ENCODE data around the gene PPWD1.
A peak's percentile ranks its signal among the peaks of the same experiment; 100 is the strongest.

PPWD1 gene

DNA sequence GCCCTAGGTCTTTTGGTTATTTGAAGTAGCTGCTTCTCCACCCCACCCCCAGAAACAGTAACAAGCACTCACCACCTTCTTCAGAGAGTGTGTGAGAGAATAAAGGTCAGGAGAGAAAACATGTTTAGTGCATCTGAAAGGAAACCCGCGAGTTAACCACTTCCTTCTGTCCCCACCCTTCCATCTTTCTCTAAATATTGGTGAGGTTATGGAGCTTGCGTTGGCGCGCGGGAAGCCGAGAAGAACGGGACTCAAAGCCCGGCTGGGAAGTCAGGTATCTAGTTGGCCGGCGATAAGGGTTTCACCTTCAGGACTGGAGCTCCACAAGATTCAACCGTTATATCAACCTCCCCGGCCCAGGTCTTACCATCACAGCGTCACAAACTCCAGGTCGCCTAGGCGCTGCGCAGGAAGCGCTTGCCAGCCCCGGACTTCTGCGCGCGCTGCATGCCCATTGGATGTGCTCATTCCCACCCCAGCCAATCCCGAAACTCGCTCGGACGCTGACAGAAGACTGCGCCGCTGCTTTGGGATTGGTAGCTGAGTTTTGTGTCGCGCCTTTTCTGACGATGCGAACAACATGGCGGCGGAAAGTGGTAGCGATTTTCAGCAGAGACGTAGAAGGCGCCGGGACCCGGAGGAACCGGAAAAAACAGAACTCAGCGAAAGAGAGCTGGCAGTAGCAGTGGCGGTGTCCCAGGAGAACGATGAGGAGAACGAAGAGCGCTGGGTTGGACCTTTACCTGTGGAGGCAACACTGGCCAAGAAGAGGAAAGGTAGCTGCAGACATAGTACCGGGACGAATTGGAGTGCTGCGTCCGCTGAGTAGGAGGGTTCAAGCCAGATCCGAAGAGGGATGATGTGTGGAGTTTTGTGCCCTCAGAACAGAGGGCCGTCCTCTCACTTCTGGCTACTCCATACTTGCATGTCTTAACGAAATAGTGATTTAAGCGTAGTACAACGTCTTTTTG lies at the start of gene PPWD1, which contains the start of gene CENPK:
Gene PPWD1, plus strand, starts transcription at position 566 of the 971 bp plus-strand sequence. Its CDS starts 15 bp downstream, at position 581.
Gene CENPK, minus strand, starts transcription at position 438 of the 971 bp plus-strand sequence. CDS start 8,261 bp downstream, outside the sequence.
- peak within 1 kb of the TSS; percentile 100 for H3K4me3 ChIP-seq (ENCODE audit: low read depth, low read length)
- TF ChIP-seq, protein P1, sequence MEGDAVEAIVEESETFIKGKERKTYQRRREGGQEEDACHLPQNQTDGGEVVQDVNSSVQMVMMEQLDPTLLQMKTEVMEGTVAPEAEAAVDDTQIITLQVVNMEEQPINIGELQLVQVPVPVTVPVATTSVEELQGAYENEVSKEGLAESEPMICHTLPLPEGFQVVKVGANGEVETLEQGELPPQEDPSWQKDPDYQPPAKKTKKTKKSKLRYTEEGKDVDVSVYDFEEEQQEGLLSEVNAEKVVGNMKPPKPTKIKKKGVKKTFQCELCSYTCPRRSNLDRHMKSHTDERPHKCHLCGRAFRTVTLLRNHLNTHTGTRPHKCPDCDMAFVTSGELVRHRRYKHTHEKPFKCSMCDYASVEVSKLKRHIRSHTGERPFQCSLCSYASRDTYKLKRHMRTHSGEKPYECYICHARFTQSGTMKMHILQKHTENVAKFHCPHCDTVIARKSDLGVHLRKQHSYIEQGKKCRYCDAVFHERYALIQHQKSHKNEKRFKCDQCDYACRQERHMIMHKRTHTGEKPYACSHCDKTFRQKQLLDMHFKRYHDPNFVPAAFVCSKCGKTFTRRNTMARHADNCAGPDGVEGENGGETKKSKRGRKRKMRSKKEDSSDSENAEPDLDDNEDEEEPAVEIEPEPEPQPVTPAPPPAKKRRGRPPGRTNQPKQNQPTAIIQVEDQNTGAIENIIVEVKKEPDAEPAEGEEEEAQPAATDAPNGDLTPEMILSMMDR (IDR thresholded peaks at IDR 0.05; ENCODE audit: low read depth, low read length): no peak

DNA sequence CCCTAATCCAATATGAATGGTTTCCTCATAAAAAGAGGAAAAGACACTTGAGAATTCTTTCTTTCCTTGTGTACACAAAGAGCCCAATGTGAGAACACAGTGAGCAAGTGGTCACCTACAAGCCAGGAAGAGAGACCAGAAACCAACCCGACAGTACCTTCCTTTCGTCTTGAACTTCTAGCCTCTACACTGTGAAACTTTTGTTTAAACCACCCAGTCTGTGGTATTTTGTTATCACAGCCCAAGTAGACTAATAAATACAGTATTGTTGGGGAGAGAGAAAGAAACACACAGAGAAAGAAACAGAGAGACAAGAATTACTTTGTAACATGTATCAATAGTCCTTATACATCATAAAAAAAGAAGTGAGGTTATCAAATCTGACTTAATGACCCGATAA lies 37.4 kb upstream of the PPWD1 start:
- H3K4me3 ChIP-seq (ENCODE audit: low read depth, low read length): no peak overlapping the region
- TF ChIP-seq, protein P1 (IDR thresholded peaks at IDR 0.05; ENCODE audit: low read depth, low read length): no peak

DNA sequence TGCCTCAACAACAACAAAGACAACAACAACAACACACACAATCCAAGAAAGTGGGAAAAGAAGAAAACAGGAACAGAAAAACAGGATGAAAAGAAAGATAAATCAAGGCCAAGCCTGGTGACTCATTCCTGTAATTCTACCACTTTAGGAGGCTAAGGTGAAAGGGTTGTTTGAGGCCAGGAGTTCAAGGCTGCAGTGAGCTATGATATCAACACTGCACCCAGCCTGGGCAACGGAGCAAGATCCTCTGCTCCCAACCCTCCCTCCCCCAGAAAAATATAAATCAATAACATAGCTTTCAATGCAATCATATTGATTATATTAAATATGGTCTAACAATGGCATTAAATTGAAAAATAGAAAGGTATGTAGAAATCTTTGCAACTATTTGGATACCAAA lies 32.2 kb upstream of the PPWD1 start:
- TF ChIP-seq, protein P1 (IDR thresholded peaks at IDR 0.05; ENCODE audit: low read depth, low read length): no peak
- no peak overlapping the region for H3K4me3 ChIP-seq (ENCODE audit: low read depth, low read length)

DNA sequence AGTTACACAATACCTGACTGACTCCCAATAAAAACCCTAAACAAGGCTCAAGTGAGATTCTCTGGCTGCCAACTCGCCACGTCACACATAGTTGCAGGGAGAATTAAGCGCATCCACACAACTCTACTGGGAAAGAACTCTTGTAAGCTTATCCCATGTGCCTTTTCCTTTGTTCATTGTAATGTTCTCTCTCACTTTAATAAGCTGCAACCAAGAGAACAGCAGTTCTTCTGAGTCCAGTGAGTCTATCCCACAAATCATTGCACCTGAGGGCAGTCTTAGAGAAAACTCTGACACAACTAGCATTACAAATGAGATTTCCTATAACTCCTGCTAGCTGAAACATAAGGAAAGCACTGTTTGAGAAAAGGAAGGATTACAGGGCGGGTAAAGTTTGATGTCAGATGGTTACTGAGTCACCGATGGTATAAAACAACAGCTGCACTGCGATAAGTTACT lies 27.5 kb upstream of the PPWD1 start:
- no peak overlapping the region for H3K4me3 ChIP-seq (ENCODE audit: low read depth, low read length)
- TF ChIP-seq, protein P1 (IDR thresholded peaks at IDR 0.05; ENCODE audit: low read depth, low read length): no peak

DNA sequence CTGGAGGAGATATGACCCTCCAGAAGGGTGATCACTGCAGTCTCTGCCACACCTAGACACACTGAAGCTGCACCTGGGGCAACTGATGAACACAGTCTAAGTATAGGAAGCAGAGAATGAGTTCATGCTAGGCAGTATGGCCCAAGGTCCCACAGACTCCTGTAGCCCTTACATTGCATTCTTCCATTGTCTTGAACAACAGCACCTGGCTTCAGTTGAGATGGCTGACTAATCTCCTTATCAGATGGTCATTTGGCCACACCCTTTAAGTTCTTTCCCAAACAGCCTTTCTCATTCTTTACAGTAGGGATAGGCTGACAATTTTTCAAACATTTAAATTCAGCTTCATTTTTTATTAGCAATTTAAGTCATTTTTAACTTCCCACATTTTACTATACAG lies 23.3 kb upstream of the PPWD1 start:
- H3K4me3 ChIP-seq (ENCODE audit: low read depth, low read length): no peak overlapping the region
- TF ChIP-seq, protein P1 (IDR thresholded peaks at IDR 0.05; ENCODE audit: low read depth, low read length): no peak

DNA sequence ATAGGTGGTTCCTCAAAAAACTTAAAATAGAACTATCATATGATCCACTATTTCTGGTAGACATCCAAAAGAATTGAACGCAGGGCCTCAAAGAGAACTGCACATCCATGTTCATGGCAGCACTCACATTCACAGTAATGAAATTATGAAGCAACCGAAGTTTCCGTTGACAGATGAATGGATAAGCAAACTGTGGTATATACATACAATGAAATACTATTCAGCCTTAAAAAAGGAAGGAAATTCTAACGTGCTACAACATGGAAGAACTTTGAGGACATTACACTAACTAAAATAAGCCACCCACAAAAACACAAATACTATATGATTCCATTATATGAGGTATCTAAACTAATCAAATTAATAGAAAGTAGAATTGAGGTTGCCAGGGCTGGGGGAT lies 18.6 kb upstream of the PPWD1 start:
- TF ChIP-seq, protein P1 (IDR thresholded peaks at IDR 0.05; ENCODE audit: low read depth, low read length): no peak
- H3K4me3 ChIP-seq (ENCODE audit: low read depth, low read length): no peak overlapping the region

DNA sequence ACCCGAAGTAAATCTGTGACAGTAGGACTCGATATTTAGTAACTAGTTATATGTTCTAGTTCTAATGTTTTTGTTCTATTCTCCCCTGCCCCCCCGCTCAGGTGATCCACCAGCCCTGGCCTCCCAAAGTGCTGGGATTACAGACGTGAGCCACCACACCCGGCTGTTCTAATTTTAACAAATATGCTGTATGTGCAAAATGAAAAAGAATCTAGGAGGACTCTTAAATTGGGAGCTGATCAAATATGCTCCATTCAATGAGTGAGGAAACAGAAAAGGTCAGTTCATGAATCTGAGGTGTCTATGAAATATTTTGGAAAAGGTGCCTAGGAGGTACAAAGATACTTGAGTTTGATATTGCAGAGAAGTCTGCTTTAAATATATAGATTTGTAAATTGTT lies 17.0 kb upstream of the PPWD1 start:
- TF ChIP-seq, protein P1 (IDR thresholded peaks at IDR 0.05; ENCODE audit: low read depth, low read length): no peak
- no peak overlapping the region for H3K4me3 ChIP-seq (ENCODE audit: low read depth, low read length)
